ENCODE results near the gene LMLN.
"Not testable (repeated sequence)": the region's sequence is repeated elsewhere in the genome, so short reads cannot be mapped to it uniquely, and the experiment has no call there.

The LMLN gene

DNA sequence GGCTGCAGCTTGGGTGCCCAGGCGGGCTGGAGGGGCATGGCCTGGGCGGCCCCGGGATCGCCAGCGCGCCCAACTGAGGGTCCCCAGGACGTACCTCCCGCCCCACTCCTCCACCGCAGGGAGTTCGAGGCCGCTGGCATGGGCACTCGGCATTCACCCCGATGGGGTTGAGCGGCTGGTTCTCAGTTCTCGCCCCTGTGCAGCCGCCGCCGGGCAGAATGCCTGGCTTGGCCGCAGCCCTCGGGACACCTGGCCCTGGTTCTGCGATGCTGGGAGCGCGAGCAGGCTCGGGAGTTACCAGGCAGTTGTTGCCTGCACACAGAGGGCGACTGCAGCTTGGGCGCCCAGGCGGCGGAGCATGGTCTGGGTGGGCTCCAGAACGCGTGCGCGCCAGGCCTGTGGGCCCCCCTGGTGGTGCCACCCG lies 121.4 kb downstream of the LMLN start:
- DNase-seq, result peak; percentile 24

DNA sequence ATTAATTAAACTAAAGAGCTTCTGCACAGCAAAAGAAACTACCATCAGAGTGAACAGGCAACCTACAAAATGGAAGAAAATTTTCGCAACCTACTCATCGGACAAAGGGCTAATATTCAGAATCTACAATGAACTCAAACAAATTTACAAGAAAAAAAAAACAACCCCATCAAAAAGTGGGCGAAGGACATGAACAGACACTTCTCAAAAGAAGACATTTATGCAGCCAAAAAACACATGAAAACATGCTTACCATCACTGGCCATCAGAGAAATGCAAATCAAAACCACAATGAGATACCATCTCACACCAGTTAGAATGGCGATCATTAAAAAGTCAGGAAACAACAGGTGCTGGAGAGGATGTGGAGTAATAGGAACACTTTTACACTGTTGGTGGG lies 122.2 kb downstream of the LMLN start:
- DNase-seq, result not testable (repeated sequence)

DNA sequence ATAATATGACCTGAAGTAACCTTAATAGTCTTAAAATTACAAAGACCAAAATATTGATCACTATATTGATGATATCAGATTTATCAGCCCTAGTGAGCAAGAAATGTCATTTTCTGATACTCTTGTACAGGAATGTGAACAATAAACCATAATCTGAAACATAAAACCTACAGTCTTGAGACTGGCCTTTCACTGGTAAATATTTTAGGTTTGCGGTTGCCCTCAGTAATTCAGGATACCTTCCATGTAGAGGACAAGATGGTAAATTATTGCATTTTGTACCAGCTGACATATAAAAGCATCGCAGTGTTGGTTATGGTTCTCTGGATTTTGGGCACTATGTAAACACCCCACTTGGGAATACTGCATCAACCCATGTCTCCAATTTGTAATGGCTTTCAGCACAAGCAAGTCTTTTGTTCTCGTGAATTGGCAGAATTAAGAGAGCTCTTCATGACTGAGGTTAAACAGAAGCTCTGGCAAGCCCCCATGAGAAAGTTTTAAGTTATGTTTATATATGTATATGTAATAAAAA lies 128.5 kb downstream of the LMLN start:
- no peak for DNase-seq

GRCh38 chr3:198090795-198091332 lies 130.8 kb downstream of the LMLN start:
- no peak for DNase-seq

DNA sequence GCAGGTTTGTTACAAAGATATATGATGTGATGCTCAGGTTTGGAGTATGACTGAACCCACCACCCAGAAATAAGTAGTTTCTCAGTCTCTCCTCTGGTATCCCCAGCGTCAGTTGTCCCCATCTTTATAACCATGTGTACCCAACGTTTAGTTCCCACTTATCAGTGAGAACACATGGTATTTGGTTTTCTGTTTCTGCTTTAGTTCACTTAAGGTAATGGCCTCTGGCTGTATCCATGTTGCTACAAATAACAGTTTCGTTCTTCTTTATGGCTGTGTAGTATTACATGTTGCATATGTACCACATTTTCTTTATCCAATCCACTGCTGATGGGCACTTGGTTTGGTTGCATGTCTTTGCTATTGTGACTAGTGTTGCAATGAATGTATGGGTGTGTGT lies 132.3 kb downstream of the LMLN start:
- no peak for DNase-seq

DNA sequence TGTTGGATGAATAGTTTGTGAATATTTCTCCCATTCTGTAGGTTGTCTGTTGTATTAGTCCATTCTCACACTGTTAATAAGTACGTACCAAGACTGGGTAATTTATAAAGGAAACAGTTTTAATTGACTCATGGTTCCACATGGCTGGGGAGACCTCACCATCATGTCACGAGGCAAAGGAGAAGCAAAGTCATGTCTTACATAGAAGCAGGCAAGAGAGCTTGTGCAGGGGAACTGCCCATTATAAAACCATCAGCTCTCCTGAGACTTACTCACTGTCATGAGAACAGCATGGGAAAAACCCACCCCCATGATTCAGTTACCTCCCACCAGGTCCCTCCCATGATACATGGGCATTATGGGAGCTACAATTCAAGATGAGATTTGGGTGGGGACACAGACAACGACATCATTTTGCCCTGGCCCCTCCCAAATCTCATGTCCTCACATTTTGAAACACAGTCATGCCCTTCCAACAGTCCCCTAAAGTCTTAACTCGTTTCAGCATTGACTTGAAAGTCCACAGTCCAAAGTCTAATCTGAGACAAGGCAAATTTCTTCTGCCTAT lies 133.2 kb downstream of the LMLN start:
- DNase-seq, result no peak

All from NCI-H526 treated with DMSO at 0.1 percent for 48 hours (cell line).